NOMO-1 treated with DMSO at 0.1 percent for 48 hours (cell line): ENCODE results near the gene MICU2.
A peak's percentile ranks its signal among the peaks of the same experiment; 100 is the strongest.

Experiments used
- DNase-seq: peaks from one replicate; lab custom pipeline; 2025; ENCODE audit not compliant: unreplicated experiment; lab: John Stamatoyannopoulos, UW

The MICU2 gene

DNA sequence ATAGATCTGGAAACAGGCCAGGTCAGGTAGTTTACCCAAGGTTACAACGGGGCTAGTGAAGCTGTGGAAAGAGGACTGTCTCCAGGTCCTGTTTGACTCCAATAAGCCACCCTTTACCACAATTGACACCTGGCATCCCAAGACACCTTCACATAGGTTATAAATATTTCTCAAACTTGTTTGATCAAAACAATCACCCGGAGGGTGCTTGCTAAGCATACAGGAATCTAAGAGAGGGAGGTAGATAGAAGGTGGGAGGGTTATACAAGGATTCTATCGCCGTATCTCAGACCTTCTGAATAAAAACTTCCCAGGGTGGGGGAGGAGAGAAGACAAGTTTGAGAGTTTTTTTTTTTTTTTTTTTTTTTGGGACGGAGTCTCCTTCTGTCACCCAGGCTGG is 55.4 kb downstream of the MICU2 start:
- DNase-seq = no peak

GRCh38 chr13:21546372-21546771 is 57.6 kb downstream of the MICU2 start:
- peak; percentile 28 for DNase-seq

DNA sequence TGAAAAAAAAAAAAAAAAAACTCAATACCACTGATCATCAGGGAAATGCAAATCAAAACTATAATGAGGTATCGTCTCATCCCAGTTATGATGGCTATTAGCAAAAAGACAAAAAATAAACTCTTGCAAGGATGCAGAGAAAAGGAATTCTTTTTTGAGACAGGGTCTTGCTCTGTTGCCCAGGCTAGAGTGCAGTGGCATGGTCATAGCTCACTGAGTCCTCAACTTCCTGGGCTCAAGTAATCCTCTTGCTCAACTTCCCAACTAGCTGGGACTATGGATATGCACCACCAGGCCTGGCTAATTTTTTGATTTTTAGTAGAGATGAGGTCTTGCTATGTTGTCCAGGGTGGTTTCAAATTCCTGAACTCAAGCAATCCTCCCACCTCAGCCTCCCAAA is 59.5 kb downstream of the MICU2 start:
- no peak for DNase-seq

- no peak for DNase-seq
Observed at GRCh38 chr13:21542563-21542962, 61.4 kb downstream of the MICU2 start.

DNA sequence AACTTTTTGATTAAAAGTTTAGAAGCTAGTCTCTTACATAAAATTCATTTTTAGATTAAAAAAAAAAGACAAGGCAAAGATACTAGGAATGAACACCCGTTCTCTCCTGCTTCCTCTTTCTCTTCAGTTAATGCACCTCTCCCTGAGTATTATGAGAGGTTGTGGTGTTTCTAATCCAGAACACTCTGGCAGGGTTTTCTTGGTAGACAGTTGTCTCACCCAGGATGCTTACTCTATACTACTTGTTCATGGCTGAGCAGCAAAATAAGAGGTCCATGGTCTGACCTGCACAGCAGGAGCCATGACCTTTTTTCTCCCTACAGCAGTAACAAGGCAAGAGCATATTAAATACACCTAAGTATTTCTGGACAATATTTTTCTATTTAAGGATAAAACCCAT is 62.0 kb downstream of the MICU2 start:
- peak; percentile 19 for DNase-seq

DNA sequence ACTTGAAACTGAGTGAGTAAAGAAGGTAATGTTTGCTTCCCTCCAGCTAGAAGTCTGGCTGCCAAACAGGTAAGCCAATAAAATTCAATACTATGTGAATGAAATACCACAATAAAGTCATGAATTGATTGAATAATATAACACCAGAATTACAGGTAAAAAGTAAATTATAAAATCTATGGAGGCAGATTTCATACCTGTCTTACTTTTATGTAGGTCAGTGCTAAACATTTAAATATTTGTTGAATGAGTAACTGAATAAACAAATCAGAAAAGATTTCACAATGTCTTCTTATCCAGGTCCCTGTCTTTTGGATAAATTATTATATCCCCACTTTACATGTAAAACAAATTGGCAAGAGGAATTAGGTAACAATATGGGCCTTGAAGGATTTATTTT is 62.7 kb downstream of the MICU2 start:
- no peak for DNase-seq

DNA sequence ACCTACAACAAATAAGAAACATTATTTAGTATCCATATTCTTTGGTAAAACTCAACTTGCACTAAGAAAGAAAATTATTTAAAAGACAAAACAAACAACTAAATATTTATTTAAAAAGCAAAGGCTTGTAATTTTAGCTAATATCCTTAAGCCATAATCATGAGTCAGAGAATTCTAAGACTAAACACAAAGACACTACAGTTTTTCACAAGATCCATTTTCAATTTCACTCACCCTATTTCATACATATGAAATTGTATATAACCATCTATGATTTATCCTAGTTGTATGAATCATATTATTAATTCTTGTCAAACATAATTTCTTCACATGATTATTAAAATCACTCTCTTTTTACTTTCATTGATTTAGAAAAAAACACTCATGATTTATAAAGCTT is 64.3 kb downstream of the MICU2 start:
- DNase-seq = no peak

DNA sequence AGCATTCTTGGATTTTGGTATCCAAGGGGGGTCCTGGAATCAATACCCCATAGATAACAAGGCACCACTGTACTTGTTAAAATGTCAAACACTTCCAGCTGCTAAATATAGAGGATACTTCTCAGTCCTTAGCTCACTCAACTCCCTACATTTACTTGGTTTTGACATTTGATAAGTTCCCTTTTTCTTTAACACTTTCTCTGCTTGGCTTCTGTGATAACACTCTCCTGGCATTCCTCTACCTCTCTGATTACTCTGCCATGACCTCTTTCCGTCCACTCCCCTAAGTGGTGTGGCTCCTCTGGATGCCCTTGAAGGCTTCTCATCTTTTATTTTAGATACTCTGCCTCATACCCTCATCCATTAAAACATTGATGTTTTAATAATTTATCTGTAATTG is 65.2 kb downstream of the MICU2 start:
- no peak for DNase-seq

- no peak for DNase-seq
Observed at GRCh38 chr13:21538280-21538679, 65.7 kb downstream of the MICU2 start.

GRCh38 chr13:21537105-21537504 is 66.9 kb downstream of the MICU2 start:
- no peak for DNase-seq

DNA sequence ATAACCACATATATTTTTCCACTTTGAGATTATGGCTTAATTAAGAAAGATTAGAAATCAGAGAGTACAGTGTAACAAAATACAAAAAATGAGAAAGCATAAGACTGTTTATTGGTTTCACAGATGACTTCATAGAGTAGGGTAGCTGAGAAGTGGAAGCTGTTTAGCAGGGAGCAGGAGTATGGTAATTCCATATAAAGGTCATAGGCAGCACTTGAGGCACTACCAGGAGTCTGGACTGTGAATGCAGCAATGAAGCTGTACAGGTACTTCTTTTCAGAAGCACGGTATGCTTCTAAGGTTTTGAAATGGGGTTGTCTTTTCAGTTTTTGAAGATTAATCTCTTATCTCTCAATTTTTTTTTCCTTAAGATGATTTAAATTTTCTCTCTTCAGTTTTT is 69.2 kb downstream of the MICU2 start:
- DNase-seq = no peak

- no peak for DNase-seq
Observed at GRCh38 chr13:21531455-21531854, 72.5 kb downstream of the MICU2 start.

DNA sequence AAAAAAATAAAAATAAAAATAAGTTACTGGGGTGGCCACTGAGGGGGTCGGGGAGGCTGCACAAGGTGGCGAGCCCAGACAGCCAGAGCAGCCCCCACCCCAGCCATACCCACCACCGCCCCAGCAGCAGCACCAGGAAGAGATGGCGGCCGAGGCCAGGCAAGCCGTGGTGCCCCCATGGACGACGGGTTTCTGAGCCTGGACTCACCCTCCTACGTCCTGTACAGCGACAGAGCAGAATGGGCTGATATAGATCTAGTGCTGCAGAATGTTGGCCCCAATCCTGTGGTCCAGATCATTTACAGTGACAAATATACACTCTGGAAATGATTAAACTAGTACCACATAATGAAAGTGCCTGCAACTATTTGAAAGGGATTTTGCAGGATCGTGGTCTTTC is 73.3 kb downstream of the MICU2 start:
- no peak for DNase-seq

DNA sequence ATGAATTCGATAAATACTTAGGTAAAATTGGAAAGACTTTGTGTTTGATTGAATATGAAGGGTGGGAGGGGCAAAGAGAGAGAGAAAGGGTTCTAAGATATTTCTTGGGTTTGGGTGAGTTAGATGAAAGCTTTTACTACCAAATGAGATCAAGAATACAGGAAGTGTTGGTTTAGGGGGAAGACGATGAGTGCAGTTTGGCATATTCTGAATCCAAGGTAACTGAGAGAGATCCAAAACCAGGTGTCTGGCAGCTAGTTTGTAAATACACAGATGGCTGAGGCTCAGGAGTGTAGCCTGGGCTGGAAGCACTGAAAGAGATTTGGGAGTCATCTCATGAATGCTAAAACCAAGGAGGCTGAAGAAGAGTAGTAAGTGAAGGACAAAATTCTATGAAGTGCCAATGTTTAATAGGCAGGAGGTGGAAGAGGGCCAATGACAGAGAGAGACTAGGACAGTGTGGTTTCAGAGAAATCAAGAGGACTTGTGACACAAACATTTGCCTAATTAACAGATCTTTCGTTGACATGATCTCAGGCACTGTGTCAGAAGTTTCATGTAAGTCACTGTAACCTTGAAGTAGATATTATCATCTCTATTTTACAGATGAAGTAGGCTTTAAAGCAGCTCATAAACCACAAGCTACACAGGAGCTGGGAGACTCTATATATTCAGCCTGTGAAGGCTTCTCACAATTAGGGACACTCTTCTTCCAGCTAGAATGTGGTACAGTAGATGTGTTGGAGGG is 74.7 kb downstream of the MICU2 start:
- no peak for DNase-seq

GRCh38 chr13:21528616-21529015 is 75.4 kb downstream of the MICU2 start:
- DNase-seq = no peak

DNA sequence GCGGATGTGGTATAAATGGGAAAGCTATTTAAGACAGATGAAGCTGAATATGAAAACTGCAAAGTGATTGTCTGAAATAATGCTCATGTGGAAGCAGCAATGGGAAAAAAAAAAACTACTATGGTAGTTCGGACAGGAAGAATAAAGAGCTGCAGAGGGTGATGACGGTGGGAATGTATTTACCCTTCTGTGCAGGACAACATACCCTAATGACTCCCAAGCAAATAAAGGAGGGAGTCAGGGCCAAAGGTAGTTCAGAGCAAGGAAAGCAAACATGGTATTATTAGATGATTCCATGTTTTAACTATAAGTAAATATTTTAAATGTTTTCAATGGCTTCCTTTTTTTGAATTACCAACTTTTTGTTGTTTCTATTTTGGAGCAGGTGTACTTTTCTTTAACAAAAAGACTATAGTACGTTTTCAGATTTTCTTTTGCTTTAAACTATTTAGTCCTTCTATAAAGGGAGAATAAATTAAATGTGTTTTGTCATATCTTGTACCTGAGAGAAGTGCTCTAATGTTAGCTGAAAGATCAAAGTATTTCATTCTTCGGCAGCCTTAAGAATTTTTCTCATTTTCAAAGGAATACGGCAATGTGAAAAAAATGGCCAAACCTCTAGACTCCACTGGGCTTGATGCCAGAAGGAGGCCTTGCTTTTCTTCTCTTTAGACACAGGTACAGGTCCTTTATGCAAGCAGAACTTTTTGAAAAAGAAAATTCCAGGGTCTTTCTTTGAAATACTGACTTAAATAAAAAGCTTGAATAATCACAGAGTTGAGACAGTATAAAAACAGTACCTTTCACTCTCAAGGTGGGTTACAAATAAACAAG is 77.0 kb downstream of the MICU2 start:
- DNase-seq = no peak

DNA sequence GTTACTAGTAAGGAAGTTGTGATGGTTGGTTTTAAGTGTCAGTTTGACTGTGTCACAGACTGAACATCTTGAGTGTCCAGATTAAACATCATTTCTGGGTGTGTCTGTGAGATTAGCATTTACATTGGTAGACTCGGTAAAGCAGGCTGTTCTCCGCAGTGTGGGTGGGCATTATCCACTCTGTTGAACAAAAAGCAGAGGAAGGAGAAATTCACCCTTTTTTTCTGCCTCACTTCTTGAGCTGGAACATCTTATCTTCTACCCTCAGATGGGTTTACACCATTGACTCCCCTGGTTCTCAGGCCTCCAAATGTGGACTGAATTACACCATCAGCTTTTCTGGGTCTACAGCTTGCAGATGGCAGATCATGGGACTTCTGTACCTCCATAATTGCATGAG is 81.1 kb downstream of the MICU2 start:
- no peak for DNase-seq

- DNase-seq = no peak
Observed at GRCh38 chr13:21522130-21522529, 81.8 kb downstream of the MICU2 start.

GRCh38 chr13:21518617-21519144 is 85.3 kb downstream of the MICU2 start:
- no peak for DNase-seq

GRCh38 chr13:21517576-21517975 is 86.4 kb downstream of the MICU2 start:
- DNase-seq = no peak

DNA sequence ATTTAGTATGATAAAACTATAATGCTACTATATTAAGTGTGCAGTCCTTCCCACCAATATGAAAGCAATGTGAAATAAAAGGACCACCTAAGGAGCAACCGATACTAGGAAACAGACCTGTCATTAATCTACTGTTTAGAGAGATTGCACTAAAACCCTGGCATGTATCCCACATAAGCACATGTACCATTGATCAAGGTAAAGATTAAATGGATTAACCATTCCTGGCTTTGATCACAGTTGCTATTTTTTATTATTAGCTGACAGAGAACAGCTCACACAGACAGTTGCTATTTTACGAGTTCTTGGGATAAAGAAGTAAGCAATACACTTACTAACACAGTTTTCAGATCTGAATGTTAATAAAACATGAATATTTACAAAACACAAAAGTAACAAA is 87.2 kb downstream of the MICU2 start:
- no peak for DNase-seq

GRCh38 chr13:21511849-21512248 is 92.1 kb downstream of the MICU2 start:
- no peak for DNase-seq
